NCI-H774 (cell line): ENCODE results near the gene NRP1.
"Not testable (repeated sequence)": the region's sequence is repeated elsewhere in the genome, so short reads cannot be mapped to it uniquely, and the experiment has no call there.

Experiments used
- DNase-seq: peaks from one replicate; lab custom pipeline; 2025; lab: John Stamatoyannopoulos, UW

Gene NRP1

GRCh38 chr10:33334153-33334804, at the start of gene NRP1:
Gene NRP1 (minus strand): TSS chr10:33334667. CDS start chr10:33334382, 285 bp downstream.
- no peak for DNase-seq

- not testable (repeated sequence) for DNase-seq
Measured at GRCh38 chr10:33384201-33384600, 49.7 kb upstream of the NRP1 start.

- DNase-seq: no peak
Measured at GRCh38 chr10:33382921-33383713, 48.6 kb upstream of the NRP1 start.

- DNase-seq: no peak
Measured at GRCh38 chr10:33382216-33382600, 47.7 kb upstream of the NRP1 start.

- no peak for DNase-seq
Measured at GRCh38 chr10:33381451-33382215, 47.2 kb upstream of the NRP1 start.

- no peak for DNase-seq
Measured at GRCh38 chr10:33377658-33378025, 43.2 kb upstream of the NRP1 start.

GRCh38 chr10:33376976-33377657, 42.6 kb upstream of the NRP1 start:
- no peak for DNase-seq

- DNase-seq: no peak
Measured at GRCh38 chr10:33376476-33376875, 42.0 kb upstream of the NRP1 start.

GRCh38 chr10:33373263-33373662, 38.8 kb upstream of the NRP1 start:
- no peak for DNase-seq

- DNase-seq: no peak
Measured at GRCh38 chr10:33371234-33371633, 36.8 kb upstream of the NRP1 start.

- DNase-seq: no peak
Measured at GRCh38 chr10:33370434-33370930, 36.0 kb upstream of the NRP1 start.

- DNase-seq: no peak
Measured at GRCh38 chr10:33368086-33368485, 33.6 kb upstream of the NRP1 start.

GRCh38 chr10:33365871-33366411, 31.5 kb upstream of the NRP1 start:
- no peak for DNase-seq

- DNase-seq: no peak
Measured at GRCh38 chr10:33365301-33365700, 30.8 kb upstream of the NRP1 start.

- DNase-seq: no peak
Measured at GRCh38 chr10:33363106-33363505, 28.6 kb upstream of the NRP1 start.

GRCh38 chr10:33358016-33358415, 23.5 kb upstream of the NRP1 start:
- DNase-seq: no peak

- no peak for DNase-seq
Measured at GRCh38 chr10:33355274-33355673, 20.8 kb upstream of the NRP1 start.

GRCh38 chr10:33353853-33354252, 19.4 kb upstream of the NRP1 start:
- DNase-seq: no peak

GRCh38 chr10:33353334-33353733, 18.9 kb upstream of the NRP1 start:
- no peak for DNase-seq

GRCh38 chr10:33352615-33353014, 18.1 kb upstream of the NRP1 start:
- no peak for DNase-seq

GRCh38 chr10:33352175-33352574, 17.7 kb upstream of the NRP1 start:
- DNase-seq: no peak

GRCh38 chr10:33350041-33350440, 15.6 kb upstream of the NRP1 start:
- no peak for DNase-seq
